HL-60 (cell line): ENCODE results near the gene LYG1.

Experiments
- DNase-seq, 2 experiments: peaks; one replicate each; pipeline ENCODE4 v3.0.0-alpha.2; 2010 to 2020; ENCODE audit warnings: low read depth in 1 of 2, low spot score in 1 of 2
- H3K27ac ChIP-seq: fragments of 250-450 bp; sonication (Bioruptor Pico); replicated peaks from 2 replicates; pipeline ENCODE4 v1.5.1; 2020; ENCODE audit warnings: mild to moderate bottlenecking, moderate library complexity
- H3K27me3 ChIP-seq: fragments of 250-450 bp; sonication (Bioruptor Pico); 2 replicates; pipeline ENCODE4 v1.5.1; 2021; ENCODE audit warnings: mild to moderate bottlenecking, moderate library complexity; ENCODE audit not compliant: insufficient read depth, poor library complexity, severe bottlenecking
- H3K4me3 ChIP-seq: replicated peaks from 2 replicates; pipeline ENCODE4 v1.5.1; 2011; ENCODE audit warnings: mild to moderate bottlenecking, control low read depth, low read length; ENCODE audit not compliant: insufficient read depth
- GABPA ChIP-seq: IDR thresholded peaks from 2 replicates; pipeline ENCODE4 v1.6.1; 2012; ENCODE audit warnings: low read depth
- POLR2AphosphoS5 ChIP-seq: IDR thresholded peaks from 2 replicates; pipeline ENCODE4 v1.6.1; 2012; ENCODE audit warnings: low read depth
- SPI1 ChIP-seq: IDR thresholded peaks from 2 replicates; pipeline ENCODE4 v1.6.1; 2012; ENCODE audit warnings: low read depth, mild to moderate bottlenecking, borderline replicate concordance
- TF ChIP-seq, protein P1 (sequence below): IDR thresholded peaks from 2 replicates; pipeline ENCODE4 v1.6.1; 2012; ENCODE audit warnings: low read depth; ENCODE audit not compliant: insufficient replicate concordance
- TF ChIP-seq, protein P2 (sequence below): IDR thresholded peaks from one replicate; pipeline ENCODE4 v1.5.1; 2011; ENCODE audit warnings: low read length, control low read depth, inconsistent platforms; ENCODE audit not compliant: insufficient read depth

LYG1 gene

DNA sequence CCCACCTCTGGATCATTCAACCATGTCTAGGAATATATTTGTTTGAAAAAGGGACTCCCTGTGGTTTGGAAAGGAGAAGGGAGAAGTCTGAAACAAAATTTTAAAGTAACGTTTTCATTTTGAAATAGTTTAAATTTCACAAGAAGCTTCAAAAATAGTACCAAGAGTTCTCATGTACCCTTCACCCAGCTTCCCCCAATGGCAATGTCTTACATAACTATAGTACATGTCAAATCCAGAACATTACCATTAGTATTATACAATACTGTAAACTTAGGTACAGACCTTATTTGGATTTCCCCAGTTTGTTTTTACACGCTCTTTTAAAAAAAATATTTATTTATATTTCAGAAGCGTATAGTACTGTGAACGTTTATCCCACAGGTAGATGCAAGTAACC is 41.5 kb downstream of the LYG1 start:
- Histone ChIP-seq H3K4me3 (no peak overlapping the region), H3K27me3 (no peaks in the 10 kb centered on the region), H3K27ac (no peak overlapping the region)
- DNase-seq, result peak; percentile 48 to 57
- TF ChIP-seq GABPA (no peak), POLR2AphosphoS5 (no peak), SPI1 (no peak)
- TF ChIP-seq, protein P1, sequence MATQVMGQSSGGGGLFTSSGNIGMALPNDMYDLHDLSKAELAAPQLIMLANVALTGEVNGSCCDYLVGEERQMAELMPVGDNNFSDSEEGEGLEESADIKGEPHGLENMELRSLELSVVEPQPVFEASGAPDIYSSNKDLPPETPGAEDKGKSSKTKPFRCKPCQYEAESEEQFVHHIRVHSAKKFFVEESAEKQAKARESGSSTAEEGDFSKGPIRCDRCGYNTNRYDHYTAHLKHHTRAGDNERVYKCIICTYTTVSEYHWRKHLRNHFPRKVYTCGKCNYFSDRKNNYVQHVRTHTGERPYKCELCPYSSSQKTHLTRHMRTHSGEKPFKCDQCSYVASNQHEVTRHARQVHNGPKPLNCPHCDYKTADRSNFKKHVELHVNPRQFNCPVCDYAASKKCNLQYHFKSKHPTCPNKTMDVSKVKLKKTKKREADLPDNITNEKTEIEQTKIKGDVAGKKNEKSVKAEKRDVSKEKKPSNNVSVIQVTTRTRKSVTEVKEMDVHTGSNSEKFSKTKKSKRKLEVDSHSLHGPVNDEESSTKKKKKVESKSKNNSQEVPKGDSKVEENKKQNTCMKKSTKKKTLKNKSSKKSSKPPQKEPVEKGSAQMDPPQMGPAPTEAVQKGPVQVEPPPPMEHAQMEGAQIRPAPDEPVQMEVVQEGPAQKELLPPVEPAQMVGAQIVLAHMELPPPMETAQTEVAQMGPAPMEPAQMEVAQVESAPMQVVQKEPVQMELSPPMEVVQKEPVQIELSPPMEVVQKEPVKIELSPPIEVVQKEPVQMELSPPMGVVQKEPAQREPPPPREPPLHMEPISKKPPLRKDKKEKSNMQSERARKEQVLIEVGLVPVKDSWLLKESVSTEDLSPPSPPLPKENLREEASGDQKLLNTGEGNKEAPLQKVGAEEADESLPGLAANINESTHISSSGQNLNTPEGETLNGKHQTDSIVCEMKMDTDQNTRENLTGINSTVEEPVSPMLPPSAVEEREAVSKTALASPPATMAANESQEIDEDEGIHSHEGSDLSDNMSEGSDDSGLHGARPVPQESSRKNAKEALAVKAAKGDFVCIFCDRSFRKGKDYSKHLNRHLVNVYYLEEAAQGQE, result no peak
- TF ChIP-seq, protein P2, sequence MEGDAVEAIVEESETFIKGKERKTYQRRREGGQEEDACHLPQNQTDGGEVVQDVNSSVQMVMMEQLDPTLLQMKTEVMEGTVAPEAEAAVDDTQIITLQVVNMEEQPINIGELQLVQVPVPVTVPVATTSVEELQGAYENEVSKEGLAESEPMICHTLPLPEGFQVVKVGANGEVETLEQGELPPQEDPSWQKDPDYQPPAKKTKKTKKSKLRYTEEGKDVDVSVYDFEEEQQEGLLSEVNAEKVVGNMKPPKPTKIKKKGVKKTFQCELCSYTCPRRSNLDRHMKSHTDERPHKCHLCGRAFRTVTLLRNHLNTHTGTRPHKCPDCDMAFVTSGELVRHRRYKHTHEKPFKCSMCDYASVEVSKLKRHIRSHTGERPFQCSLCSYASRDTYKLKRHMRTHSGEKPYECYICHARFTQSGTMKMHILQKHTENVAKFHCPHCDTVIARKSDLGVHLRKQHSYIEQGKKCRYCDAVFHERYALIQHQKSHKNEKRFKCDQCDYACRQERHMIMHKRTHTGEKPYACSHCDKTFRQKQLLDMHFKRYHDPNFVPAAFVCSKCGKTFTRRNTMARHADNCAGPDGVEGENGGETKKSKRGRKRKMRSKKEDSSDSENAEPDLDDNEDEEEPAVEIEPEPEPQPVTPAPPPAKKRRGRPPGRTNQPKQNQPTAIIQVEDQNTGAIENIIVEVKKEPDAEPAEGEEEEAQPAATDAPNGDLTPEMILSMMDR, result no peak

DNA sequence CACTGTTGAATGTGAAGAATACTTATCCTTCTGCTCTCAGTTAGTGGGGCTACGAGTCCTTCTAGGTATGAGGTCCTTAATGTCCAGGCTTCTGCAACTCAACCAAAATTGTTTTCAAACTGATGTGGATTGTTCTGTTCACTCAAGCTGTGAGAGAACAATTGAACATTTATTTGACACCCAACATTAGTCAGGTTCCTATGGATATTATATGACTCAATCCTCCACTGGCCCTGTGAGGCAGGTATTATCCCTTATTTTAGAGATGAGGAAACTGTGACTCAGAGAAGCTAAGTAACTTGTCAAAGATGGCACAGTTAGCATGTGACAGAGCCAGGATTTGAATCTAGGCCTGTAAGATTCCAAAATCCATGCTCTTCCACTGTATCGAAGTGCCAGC is 44.3 kb downstream of the LYG1 start:
- Histone ChIP-seq H3K27ac (no peak overlapping the region), H3K4me3 (no peak overlapping the region), H3K27me3 (no peaks in the 10 kb centered on the region)
- no peak for TF ChIP-seq GABPA
- TF ChIP-seq, protein P2, result no peak
- TF ChIP-seq SPI1, result no peak
- TF ChIP-seq, protein P1, result no peak
- TF ChIP-seq POLR2AphosphoS5, result no peak
- DNase-seq, result no peak

DNA sequence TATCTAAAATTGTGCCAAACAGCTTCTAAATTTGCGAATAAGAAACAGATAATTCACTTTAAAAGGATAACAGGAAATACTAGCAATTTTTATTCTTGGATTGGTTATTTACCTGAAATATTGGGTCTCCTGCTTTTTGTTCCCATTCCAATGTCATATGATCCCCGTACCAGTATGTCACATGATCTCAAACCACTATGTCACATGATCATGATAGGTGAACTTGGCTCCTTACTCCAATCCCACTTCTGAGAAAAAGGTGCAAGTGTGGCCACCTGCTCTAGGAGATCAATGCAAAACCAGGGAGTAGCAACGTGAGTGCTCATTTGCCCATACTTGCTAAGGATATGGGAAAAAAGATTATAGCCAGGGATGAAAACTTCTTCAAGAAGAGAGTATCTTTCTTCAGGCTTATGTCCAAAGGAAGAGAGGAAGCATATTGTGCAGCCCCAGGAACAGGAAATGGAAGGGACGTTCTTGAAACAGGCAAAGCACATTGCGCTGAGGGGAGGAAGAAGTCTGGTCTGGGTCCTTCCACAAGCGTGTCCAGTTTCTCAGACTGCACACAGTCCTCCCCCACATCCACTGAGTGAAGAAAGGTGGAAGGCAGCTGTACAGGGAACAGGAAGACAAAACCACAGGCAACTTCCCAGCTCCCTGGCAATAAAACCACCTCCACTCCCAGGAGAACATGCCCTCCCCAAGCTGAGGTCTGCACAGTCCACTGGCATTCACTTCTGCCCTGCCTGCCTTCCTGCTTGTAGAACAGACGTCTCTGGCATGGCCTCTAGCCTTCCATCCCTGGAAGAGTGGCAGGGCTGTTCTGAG is 45.3 kb downstream of the LYG1 start, which contains the start of gene LYG2:
TSS of gene LYG2 (minus strand) at position 176 of the 828 bp plus-strand sequence. CDS start 1,406 bp downstream, outside the sequence.
- H3K4me3 ChIP-seq, result no peak within 1 kb of the TSS
- DNase-seq, result peak; percentile 30 to 80
- H3K27ac ChIP-seq, result peak within 1 kb of the TSS; percentile 43
- TF ChIP-seq, protein P1, result no peak
- peak; percentile 65; the same call in 1 of the 2 replicates for TF ChIP-seq SPI1
- TF ChIP-seq, protein P2, result no peak
- peak; percentile 60; the same call in 1 of the 2 replicates for TF ChIP-seq POLR2AphosphoS5
- TF ChIP-seq GABPA, result peak; percentile 88
- H3K27me3 ChIP-seq, result no peaks in the 10 kb centered on the region
